GM12878 (cell line): ENCODE measurements around the gene ITPKB. TPM values are rescaled to one million over a fixed set of nuclear protein-coding genes. Genes with fewer than 3 reads are reported as not detected.

ENCODE experiments used
- ATAC-seq: fragments of 200-7000 bp; cut with Tn5 transposase; 3 replicates; pipeline ENCODE4 v1.9.1; 2020; ENCODE audit warnings: mild to moderate bottlenecking, moderate library complexity
- BruUV-seq: library from RNA; stranded (reverse); fragments of 400-500 nt; replicated peaks from 2 replicates; lab custom pipeline; 2021; lab: Mats Ljungman, UMichigan
- CTCF ChIA-PET: fragments of 300-600 bp; sonication (Branson Sonifier 250); formaldehyde crosslinking; extraction: SDS; loops from one replicate; lab custom pipeline; 2021; ENCODE audit warnings: inconsistent platforms; lab: Yijun Ruan, JAX
- POLR2A ChIA-PET: fragments of 350-600 bp; formaldehyde crosslinking; extraction: SDS; loops from one replicate; lab custom pipeline; 2021; ENCODE audit warnings: inconsistent platforms; lab: Charles Lee
- RAD21 ChIA-PET: fragments of 300-600 bp; sonication (Branson Sonifier 250); formaldehyde crosslinking; loops from one replicate; lab custom pipeline; 2023; ENCODE audit warnings: antibody characterized with exemption; ENCODE audit not compliant: unreplicated experiment; lab: Charles Lee
- SMC1A ChIA-PET: fragments of 300-600 bp; sonication (Branson Sonifier 250); formaldehyde crosslinking; loops from one replicate; lab custom pipeline; 2023; ENCODE audit not compliant: unreplicated experiment, uncharacterized antibody; lab: Charles Lee
- DNase-seq: peaks from one replicate; pipeline ENCODE4 v3.0.0-alpha.2; 2011; ENCODE audit warnings: low read depth, low spot score
- FAIRE-seq: peaks from 3 replicates; lab custom pipeline; 2011; peaks lifted over from hg19 to GRCh38; lab: Jason Lieb, UNC
- H2AFZ ChIP-seq: 2 replicates; pipeline ENCODE4 v1.6.0; 2011; ENCODE audit warnings: low read depth, low read length, control low read depth; ENCODE audit not compliant: control insufficient read depth
- H3K27ac ChIP-seq: 2 replicates; pipeline ENCODE4 v1.5.1; 2011; ENCODE audit warnings: control low read depth; ENCODE audit not compliant: control insufficient read depth, insufficient read depth
- H3K27me3 ChIP-seq, 2 experiments: replicated peaks in 1 of 2; 2 replicates each; pipeline versions ENCODE4 v1.6.0 to v1.6.1; 2011; ENCODE audit warnings: low read length in 1 of 2; ENCODE audit not compliant: control insufficient read depth in 2 of 2, insufficient read depth in 2 of 2
- H3K36me3 ChIP-seq, 2 experiments: 2 replicates each; pipeline ENCODE4 v1.5.1; 2011; ENCODE audit warnings: low read length in 1 of 2; ENCODE audit not compliant: control insufficient read depth in 2 of 2, insufficient read depth in 2 of 2
- H3K4me1 ChIP-seq: 2 replicates; pipeline ENCODE4 v1.6.1; 2011; ENCODE audit warnings: mild to moderate bottlenecking, low read length, moderate library complexity, mixed read lengths; ENCODE audit not compliant: control insufficient read depth, insufficient read depth
- H3K4me2 ChIP-seq: 2 replicates; pipeline ENCODE4 v1.6.0; 2011; ENCODE audit warnings: control low read depth; ENCODE audit not compliant: control insufficient read depth, insufficient read depth
- H3K4me3 ChIP-seq: fragments of 200-600 bp; sonication (generic); 2 replicates; pipeline ENCODE4 v1.5.1; 2016
- H3K79me2 ChIP-seq: 2 replicates; pipeline ENCODE4 v1.6.0; 2011; ENCODE audit warnings: low read length; ENCODE audit not compliant: control insufficient read depth, insufficient read depth
- H3K9ac ChIP-seq: 2 replicates; pipeline ENCODE4 v1.8.0; 2011; ENCODE audit warnings: low read length, control low read depth, mixed read lengths; ENCODE audit not compliant: control insufficient read depth, insufficient read depth
- H3K9me3 ChIP-seq: replicated peaks from 3 replicates; pipeline ENCODE4 v1.5.1; 2011; ENCODE audit warnings: mild to moderate bottlenecking, low read length; ENCODE audit not compliant: control insufficient read depth, insufficient read depth
- H4K20me1 ChIP-seq: 2 replicates; pipeline ENCODE4 v1.6.0; 2011; ENCODE audit not compliant: control insufficient read depth, insufficient read depth
- RCOR1 ChIP-seq: conservative IDR thresholded peaks from 2 replicates; pipeline ENCODE4 v1.6.1; 2012; ENCODE audit warnings: low read depth, low read length, improper control_type of control experiment
- ZNF207 ChIP-seq: fragments of 450-650 bp; IDR thresholded peaks from 2 replicates; pipeline ENCODE4 v1.6.1; 2014; ENCODE audit warnings: antibody characterized with exemption, mild to moderate bottlenecking, borderline replicate concordance
- whole genome bisulfite sequencing: methylation state at CpG from one replicate; pipeline ENCODE4 v1.1.6; 2016; ENCODE audit warnings: low lambda C conversion rate; ENCODE audit not compliant: insufficient replicate concordance, insufficient coverage; ENCODE audit errors: missing lambda C conversion rate; 5-methylcytosine and 5-hydroxymethylcytosine counted together
- in situ Hi-C: fragments of 300-500 bp; cut with MboI; formaldehyde crosslinking; loops from 9 replicates; pipeline ENCODE4 v1.14.3; 2018; ENCODE audit warnings: mixed read lengths
- intact Hi-C: fragments of 100-400 bp; cut with micrococcal nuclease; formaldehyde crosslinking; loops from one replicate; pipeline ENCODE4 v1.14.2; 2022; ENCODE audit not compliant: unreplicated experiment
- polyA plus RNA-seq, 11 experiments: library from polyadenylated mRNA; depleted of rRNA in 4 of 11; unstranded in 6 of 11; stranded (reverse) in 5 of 11; fragments of >200 nt; fragmentation: Nextera tagmentation in 4 of 11; fragmentation: Illumina TruSeq in 1 of 11; extraction: Ambion mirVana in 4 of 11; extraction: Trizol in 1 of 11; gene quantifications; 1 replicate in 1 of 11; 2 replicates in 10 of 11; pipeline versions ENCODE4 v1.2.1 to v1.2.3, GENCODE V29; 2011 to 2016; ENCODE audit warnings: inconsistent platforms in 2 of 11, missing spikeins in 2 of 11, low read depth in 1 of 11
- total RNA-seq, 4 experiments: library from RNA; depleted of rRNA in 3 of 4; stranded (reverse); fragments of >200 nt in 3 of 4; fragmentation: Illumina TruSeq in 1 of 4; extraction: Trizol in 1 of 4; gene quantifications; 2 replicates each; pipeline versions ENCODE4 v1.2.1 to v1.2.3, GENCODE V29; 2013 to 2021
- TF ChIP-seq, protein P1 (sequence below): fragments of 450-650 bp; IDR thresholded peaks from 2 replicates; pipeline ENCODE4 v1.6.1; 2017; ENCODE audit warnings: mild to moderate bottlenecking, moderate library complexity
- TF ChIP-seq, protein P2 (sequence below): fragments of 150-350 bp; IDR thresholded peaks from 2 replicates; pipeline ENCODE4 v1.6.1; 2014; ENCODE audit warnings: mild to moderate bottlenecking, low read depth, low read length

The ITPKB gene
- total and polyA plus RNA-seq, 10 of the 15 experiments (the other 5 are each of a cell fraction or from before 2014, with no cell fraction given) = 1.3 to 38.7 (median 12.9) TPM

DNA sequence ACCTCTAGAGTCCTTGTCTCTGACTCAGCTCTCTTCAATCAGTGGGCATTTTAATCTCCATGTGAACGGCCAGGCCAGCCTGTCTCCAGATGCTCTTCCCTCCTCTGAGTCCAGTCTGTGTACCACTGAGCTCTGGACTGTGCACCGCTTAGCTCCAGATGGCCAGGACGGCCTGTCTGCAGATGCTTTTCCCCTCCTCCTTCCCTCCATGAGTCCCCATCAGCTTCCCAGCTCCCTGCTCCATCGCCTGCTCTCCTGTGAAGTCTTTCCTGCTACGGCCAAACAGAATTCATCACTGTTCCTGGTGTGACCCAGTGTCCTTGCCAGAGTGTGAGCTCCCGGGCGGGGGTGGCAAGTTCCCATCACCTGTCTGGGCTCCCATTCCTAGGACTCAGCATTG, 148.5 kb downstream of the ITPKB start (continued):
- TF ChIP-seq, protein P1, sequence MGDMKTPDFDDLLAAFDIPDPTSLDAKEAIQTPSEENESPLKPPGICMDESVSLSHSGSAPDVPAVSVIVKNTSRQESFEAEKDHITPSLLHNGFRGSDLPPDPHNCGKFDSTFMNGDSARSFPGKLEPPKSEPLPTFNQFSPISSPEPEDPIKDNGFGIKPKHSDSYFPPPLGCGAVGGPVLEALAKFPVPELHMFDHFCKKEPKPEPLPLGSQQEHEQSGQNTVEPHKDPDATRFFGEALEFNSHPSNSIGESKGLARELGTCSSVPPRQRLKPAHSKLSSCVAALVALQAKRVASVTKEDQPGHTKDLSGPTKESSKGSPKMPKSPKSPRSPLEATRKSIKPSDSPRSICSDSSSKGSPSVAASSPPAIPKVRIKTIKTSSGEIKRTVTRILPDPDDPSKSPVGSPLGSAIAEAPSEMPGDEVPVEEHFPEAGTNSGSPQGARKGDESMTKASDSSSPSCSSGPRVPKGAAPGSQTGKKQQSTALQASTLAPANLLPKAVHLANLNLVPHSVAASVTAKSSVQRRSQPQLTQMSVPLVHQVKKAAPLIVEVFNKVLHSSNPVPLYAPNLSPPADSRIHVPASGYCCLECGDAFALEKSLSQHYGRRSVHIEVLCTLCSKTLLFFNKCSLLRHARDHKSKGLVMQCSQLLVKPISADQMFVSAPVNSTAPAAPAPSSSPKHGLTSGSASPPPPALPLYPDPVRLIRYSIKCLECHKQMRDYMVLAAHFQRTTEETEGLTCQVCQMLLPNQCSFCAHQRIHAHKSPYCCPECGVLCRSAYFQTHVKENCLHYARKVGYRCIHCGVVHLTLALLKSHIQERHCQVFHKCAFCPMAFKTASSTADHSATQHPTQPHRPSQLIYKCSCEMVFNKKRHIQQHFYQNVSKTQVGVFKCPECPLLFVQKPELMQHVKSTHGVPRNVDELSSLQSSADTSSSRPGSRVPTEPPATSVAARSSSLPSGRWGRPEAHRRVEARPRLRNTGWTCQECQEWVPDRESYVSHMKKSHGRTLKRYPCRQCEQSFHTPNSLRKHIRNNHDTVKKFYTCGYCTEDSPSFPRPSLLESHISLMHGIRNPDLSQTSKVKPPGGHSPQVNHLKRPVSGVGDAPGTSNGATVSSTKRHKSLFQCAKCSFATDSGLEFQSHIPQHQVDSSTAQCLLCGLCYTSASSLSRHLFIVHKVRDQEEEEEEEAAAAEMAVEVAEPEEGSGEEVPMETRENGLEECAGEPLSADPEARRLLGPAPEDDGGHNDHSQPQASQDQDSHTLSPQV = no peak
- TF ChIP-seq RCOR1 = no peak
- TF ChIP-seq ZNF207 = no peak

DNA sequence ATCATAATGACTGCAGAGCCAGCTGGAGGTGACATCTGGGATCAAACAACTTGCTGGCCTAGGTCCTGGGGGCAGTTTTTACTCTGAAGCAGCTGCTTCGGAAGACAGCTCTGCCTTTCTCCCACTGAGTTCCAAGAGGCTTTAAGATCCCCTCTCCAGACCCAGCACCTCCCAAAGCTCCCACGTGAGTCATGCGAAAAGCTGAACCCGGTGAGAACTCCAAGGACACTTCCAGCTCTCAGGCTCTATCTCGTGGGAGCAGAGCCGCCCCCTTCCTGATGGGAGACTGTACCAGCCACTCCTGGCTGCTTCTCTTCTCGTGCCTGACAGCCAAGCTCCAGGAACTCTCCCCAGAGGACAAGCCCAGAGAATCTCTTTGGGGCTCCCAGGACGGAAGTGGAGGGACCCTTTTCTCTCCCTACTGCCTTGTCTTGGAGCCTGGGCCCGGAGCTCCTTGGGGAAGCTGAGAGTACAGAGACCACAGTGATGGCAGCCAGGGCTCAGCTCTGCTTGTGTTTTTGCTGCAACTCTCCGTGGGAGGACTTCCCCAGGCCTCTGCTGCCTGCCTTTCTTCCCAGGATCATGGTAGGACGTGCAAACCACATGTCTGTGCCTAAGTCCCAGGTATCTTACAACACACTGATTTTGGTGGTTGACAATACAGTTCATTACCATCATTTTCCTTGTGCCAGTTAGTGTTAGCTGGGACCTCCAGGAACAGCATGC, 149.9 kb downstream of the ITPKB start:
- no peak for FAIRE-seq
- RAD21 ChIA-PET = no interaction called here
- intact Hi-C loops = no loop called here

More for the DNA sequence above, 149.9 kb downstream of the ITPKB start:
- H3K27ac ChIP-seq = no peak overlapping the region
- H2AFZ ChIP-seq = no peak overlapping the region
- WGBS = 29% methylated on average over 11 of the region's 11 CpGs
- H3K4me2 ChIP-seq = no peak overlapping the region
- POLR2A ChIA-PET = no interaction called here
- TF ChIP-seq, protein P2, sequence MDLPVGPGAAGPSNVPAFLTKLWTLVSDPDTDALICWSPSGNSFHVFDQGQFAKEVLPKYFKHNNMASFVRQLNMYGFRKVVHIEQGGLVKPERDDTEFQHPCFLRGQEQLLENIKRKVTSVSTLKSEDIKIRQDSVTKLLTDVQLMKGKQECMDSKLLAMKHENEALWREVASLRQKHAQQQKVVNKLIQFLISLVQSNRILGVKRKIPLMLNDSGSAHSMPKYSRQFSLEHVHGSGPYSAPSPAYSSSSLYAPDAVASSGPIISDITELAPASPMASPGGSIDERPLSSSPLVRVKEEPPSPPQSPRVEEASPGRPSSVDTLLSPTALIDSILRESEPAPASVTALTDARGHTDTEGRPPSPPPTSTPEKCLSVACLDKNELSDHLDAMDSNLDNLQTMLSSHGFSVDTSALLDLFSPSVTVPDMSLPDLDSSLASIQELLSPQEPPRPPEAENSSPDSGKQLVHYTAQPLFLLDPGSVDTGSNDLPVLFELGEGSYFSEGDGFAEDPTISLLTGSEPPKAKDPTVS = no peak
- SMC1A ChIA-PET = interaction anchor here (0.9 kb wide), 1 partner anchor 122 kb away, joined by 3 read pairs; no protein-coding TSS in a partner anchor
- BruUV-seq = no TSS peak
- H3K4me3 ChIP-seq = no peak overlapping the region
- CTCF ChIA-PET = interaction anchor here (1.0 to 1.2 kb wide), 2 partner anchors 19 to 42 kb away, joined by 3 read pairs; no protein-coding TSS in a partner anchor
- no peaks in the 10 kb centered on the region for H3K36me3 ChIP-seq
- H3K9ac ChIP-seq = no peak overlapping the region
- no peak for ATAC-seq
- H3K9me3 ChIP-seq = no peaks in the 10 kb centered on the region
- H3K79me2 ChIP-seq = no peaks in the 10 kb centered on the region
- no peaks in the 10 kb centered on the region for H4K20me1 ChIP-seq
- H3K27me3 ChIP-seq = peaks cover 0 to 5% of the 10 kb centered on the region in 2 experiments; a peak in 3 of 4 replicates
- in situ Hi-C loops = no loop called here
- H3K4me1 ChIP-seq = no peaks in the 10 kb centered on the region
- DNase-seq = no peak
